ENCODE data around the gene PALLD. TPM values are rescaled to one million over a fixed set of nuclear protein-coding genes. Genes with fewer than 3 reads are reported as not detected.
A peak's percentile ranks its signal among the peaks of the same experiment; 100 is the strongest.

Gene PALLD
- total RNA-seq, 1 experiment from 2014 or later = 6.5 TPM

DNA sequence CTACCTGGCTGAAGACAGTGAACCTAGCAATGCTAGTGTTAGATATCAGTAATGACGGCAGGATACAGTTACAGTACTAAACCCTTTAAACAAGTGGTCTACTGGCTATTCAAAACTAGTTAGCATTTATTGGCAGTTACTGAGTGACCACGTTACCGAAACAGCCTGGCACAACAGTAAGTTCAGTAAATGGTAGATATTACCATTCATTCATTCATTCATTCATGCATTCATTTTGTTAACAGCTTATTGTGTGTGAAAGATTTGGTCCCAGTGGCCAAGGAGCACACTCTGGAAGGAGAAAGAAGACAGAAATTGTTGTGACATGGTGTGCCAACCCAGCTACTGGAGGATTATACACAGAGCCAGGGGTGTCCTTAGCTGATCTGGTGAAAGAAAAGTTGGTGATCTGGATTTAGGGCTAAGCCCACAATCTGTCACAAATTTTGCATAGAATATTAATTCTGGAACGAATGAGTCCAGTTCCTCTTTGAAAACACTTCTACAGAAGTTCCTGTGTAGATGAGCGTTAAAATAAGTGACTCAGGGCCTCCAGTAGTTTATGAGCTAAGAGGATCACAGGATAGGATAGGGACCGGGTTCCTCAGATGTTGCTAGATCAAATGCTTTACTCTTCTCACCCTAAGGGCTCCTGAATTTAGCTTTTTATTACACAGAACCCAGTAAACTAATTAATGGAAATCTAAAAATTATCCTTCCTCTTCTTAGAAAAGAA, 334.1 kb downstream of the PALLD start:
- no peaks in the 10 kb centered on the region for H3K9me3 ChIP-seq (ENCODE audit: control insufficient read depth, insufficient read depth, low read depth, low read length)
- no TSS peak for BruUV-seq (replicated peaks)
- H3K27me3 ChIP-seq (ENCODE audit: control insufficient read depth, insufficient read depth, low read length) = peaks cover 4% of the 10 kb centered on the region
- DNase-seq (ENCODE audit: low read depth, low spot score) = no peak
- ChIA-PET CTCF (no interaction called here), POLR2A (interaction anchor here (0.5 kb wide), 1 partner anchor 612 kb away, joined by 3 read pairs; no protein-coding TSS in a partner anchor)
- H3K27ac ChIP-seq (ENCODE audit: low read length) = no peak overlapping the region
- in situ Hi-C loops (cut with HindIII; ENCODE audit: low pct_unique_long_range_greater_than_20kb, low sequenced_read_pairs) = no loop called here
- peak overlapping the region; percentile 52 to 58; a peak in 3 of 4 replicates for H3K4me3 ChIP-seq (ENCODE audit: low read depth in 2 of 2, low read length in 2 of 2)
- no peak for TF ChIP-seq TCF7L2 (IDR thresholded peaks at IDR 0.05; ENCODE audit: low read depth, low read length)
- no peak for TF ChIP-seq POLR2AphosphoS5 (IDR thresholded peaks at IDR 0.05; ENCODE audit: low read depth, low read length)
- no peak for TF ChIP-seq SIN3A (IDR thresholded peaks at IDR 0.05; ENCODE audit: borderline replicate concordance, insufficient read depth, low read depth, low read length)
- TF ChIP-seq, protein P1, sequence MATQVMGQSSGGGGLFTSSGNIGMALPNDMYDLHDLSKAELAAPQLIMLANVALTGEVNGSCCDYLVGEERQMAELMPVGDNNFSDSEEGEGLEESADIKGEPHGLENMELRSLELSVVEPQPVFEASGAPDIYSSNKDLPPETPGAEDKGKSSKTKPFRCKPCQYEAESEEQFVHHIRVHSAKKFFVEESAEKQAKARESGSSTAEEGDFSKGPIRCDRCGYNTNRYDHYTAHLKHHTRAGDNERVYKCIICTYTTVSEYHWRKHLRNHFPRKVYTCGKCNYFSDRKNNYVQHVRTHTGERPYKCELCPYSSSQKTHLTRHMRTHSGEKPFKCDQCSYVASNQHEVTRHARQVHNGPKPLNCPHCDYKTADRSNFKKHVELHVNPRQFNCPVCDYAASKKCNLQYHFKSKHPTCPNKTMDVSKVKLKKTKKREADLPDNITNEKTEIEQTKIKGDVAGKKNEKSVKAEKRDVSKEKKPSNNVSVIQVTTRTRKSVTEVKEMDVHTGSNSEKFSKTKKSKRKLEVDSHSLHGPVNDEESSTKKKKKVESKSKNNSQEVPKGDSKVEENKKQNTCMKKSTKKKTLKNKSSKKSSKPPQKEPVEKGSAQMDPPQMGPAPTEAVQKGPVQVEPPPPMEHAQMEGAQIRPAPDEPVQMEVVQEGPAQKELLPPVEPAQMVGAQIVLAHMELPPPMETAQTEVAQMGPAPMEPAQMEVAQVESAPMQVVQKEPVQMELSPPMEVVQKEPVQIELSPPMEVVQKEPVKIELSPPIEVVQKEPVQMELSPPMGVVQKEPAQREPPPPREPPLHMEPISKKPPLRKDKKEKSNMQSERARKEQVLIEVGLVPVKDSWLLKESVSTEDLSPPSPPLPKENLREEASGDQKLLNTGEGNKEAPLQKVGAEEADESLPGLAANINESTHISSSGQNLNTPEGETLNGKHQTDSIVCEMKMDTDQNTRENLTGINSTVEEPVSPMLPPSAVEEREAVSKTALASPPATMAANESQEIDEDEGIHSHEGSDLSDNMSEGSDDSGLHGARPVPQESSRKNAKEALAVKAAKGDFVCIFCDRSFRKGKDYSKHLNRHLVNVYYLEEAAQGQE (IDR thresholded peaks at IDR 0.05; ENCODE audit: insufficient read depth in 1 of 2, low read depth in 2 of 2, low read length in 1 of 2) = no peak
- TF ChIP-seq, protein P2, sequence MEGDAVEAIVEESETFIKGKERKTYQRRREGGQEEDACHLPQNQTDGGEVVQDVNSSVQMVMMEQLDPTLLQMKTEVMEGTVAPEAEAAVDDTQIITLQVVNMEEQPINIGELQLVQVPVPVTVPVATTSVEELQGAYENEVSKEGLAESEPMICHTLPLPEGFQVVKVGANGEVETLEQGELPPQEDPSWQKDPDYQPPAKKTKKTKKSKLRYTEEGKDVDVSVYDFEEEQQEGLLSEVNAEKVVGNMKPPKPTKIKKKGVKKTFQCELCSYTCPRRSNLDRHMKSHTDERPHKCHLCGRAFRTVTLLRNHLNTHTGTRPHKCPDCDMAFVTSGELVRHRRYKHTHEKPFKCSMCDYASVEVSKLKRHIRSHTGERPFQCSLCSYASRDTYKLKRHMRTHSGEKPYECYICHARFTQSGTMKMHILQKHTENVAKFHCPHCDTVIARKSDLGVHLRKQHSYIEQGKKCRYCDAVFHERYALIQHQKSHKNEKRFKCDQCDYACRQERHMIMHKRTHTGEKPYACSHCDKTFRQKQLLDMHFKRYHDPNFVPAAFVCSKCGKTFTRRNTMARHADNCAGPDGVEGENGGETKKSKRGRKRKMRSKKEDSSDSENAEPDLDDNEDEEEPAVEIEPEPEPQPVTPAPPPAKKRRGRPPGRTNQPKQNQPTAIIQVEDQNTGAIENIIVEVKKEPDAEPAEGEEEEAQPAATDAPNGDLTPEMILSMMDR (IDR thresholded peaks at IDR 0.05) = no peak
- intact Hi-C loops (cut with micrococcal nuclease; ENCODE audit: unreplicated experiment) = no loop called here
- H3K4me1 ChIP-seq (ENCODE audit: control insufficient read depth, insufficient read depth, low read length) = peaks cover 6% of the 10 kb centered on the region; the same call in 1 of the 2 replicates
- no peak for ATAC-seq
- H3K36me3 ChIP-seq (ENCODE audit: control insufficient read depth, insufficient read depth, low read length) = peaks cover 2% of the 10 kb centered on the region; the same call in 1 of the 2 replicates

DNA sequence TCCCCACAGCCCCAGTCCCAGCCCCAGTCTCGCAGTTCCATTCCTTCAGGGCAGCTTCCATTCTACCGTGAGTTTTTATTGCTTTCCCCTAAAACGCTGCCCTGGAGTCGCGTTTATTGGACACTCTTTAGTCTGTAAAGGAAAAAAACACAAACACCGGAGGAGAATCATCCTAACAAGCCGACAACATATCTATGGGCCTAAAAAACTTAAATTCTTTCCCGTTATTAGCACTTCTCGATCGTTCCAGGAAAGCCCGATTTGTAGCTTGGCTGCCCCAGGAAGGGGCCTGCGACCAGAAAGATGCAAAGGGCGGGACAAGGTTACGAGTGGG, 334.7 kb downstream of the PALLD start:
- H3K4me3 ChIP-seq (ENCODE audit: low read depth in 2 of 2, low read length in 2 of 2) = peak overlapping the region; percentile 52 to 58
- DNase-seq (ENCODE audit: low read depth, low spot score) (no peak), ATAC-seq (no peak)
- no peak overlapping the region for H3K27ac ChIP-seq (ENCODE audit: low read length)
- peaks cover 6% of the 10 kb centered on the region; the same call in 1 of the 2 replicates for H3K4me1 ChIP-seq (ENCODE audit: control insufficient read depth, insufficient read depth, low read length)
- no peaks in the 10 kb centered on the region for H3K9me3 ChIP-seq (ENCODE audit: control insufficient read depth, insufficient read depth, low read depth, low read length)
- in situ Hi-C loops (cut with HindIII; ENCODE audit: low pct_unique_long_range_greater_than_20kb, low sequenced_read_pairs) = no loop called here
- TF ChIP-seq TCF7L2 (IDR thresholded peaks at IDR 0.05; ENCODE audit: low read depth, low read length) (no peak), SIN3A (IDR thresholded peaks at IDR 0.05; ENCODE audit: borderline replicate concordance, insufficient read depth, low read depth, low read length) (no peak), POLR2AphosphoS5 (IDR thresholded peaks at IDR 0.05; ENCODE audit: low read depth, low read length) (no peak)
- TF ChIP-seq, protein P1 (IDR thresholded peaks at IDR 0.05; ENCODE audit: insufficient read depth in 1 of 2, low read depth in 2 of 2, low read length in 1 of 2) = no peak
- TF ChIP-seq, protein P2 (IDR thresholded peaks at IDR 0.05) = no peak
- POLR2A ChIA-PET = interaction anchor here (0.5 kb wide), 1 partner anchor 612 kb away, joined by 3 read pairs; no protein-coding TSS in a partner anchor
- CTCF ChIA-PET = no interaction called here
- intact Hi-C loops (cut with micrococcal nuclease; ENCODE audit: unreplicated experiment) = no loop called here
- H3K27me3 ChIP-seq (ENCODE audit: control insufficient read depth, insufficient read depth, low read length) = peaks cover 4% of the 10 kb centered on the region
- BruUV-seq (replicated peaks) = no TSS peak
- peaks cover 2% of the 10 kb centered on the region; the same call in 1 of the 2 replicates for H3K36me3 ChIP-seq (ENCODE audit: control insufficient read depth, insufficient read depth, low read length)

Data from Panc1 (cell line).